GM21447 (cell line): Measurements from ENCODE around the gene UMPS.

Experiments
- ATAC-seq: cut with Tn5 transposase; IDR thresholded peaks from one replicate; pipeline ENCODE4 v1.9.1; 2021; ENCODE audit not compliant: unreplicated experiment

The UMPS gene

DNA sequence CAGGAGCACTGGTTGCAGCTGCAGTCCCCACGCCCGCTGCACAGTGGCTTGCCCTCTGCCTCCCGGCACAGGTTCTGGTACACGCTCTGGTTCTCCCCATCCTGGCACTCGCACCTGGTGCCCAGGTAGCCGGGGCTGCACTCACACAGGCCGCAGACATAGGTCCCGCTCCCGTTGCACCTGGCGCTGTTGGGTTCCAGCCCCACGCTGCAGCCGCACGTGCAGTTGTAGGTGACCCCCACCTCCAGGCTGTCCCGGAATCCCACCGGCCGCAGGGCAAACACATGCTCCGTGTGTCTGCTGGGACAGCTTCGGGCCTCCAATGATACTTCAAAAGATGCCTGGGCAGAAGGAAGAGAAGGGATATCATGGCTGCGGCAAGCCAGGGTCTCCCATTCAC lies 66.2 kb downstream of the UMPS start:
- no peak for ATAC-seq

GRCh38 chr3:124797426-124797945 lies 67.2 kb downstream of the UMPS start:
- ATAC-seq, result no peak
